IPS DF 6.9 (cell line): ENCODE data around the gene GSK3A.

Source experiments
- DNase-seq: peaks from one replicate; pipeline ENCODE4 v3.0.0-alpha.2; 2013; ENCODE audit warnings: low read depth, low spot score
- H3K27ac ChIP-seq: one replicate; pipeline ENCODE4 v1.5.1; 2013; ENCODE audit warnings: low read length, control low read depth
- H3K27me3 ChIP-seq: 2 replicates; pipeline ENCODE4 v1.6.1; 2013; ENCODE audit warnings: mild to moderate bottlenecking, low read length; ENCODE audit not compliant: control insufficient read depth, insufficient read depth
- H3K36me3 ChIP-seq: 2 replicates; pipeline ENCODE4 v1.6.1; 2013; ENCODE audit warnings: low read length; ENCODE audit not compliant: control insufficient read depth, insufficient read depth
- H3K4me1 ChIP-seq: 2 replicates; pipeline ENCODE4 v1.6.1; 2013; ENCODE audit warnings: low read length; ENCODE audit not compliant: control insufficient read depth, insufficient read depth
- H3K4me3 ChIP-seq: 2 replicates; pipeline ENCODE4 v1.5.1; 2013; ENCODE audit warnings: mild to moderate bottlenecking, low read length
- H3K9me3 ChIP-seq: 2 replicates; pipeline ENCODE4 v1.6.1; 2013; ENCODE audit warnings: low read length, inconsistent platforms; ENCODE audit not compliant: control insufficient read depth, insufficient read depth
- WGBS: extraction: QIAGEN DNeasy Blood & Tissue Kit; methylation state at CpG from one replicate; pipeline ENCODE4 v1.1.7; 2013; ENCODE audit warnings: mixed read lengths, missing lambda C conversion rate; ENCODE audit not compliant: insufficient read length, insufficient coverage; 5-methylcytosine and 5-hydroxymethylcytosine counted together

The GSK3A gene

GRCh38 chr19:42207767-42208271 is 34.6 kb downstream of the GSK3A start:
- H3K9me3 ChIP-seq: no peaks in the 10 kb centered on the region

GRCh38 chr19:42206871-42207755 is 35.3 kb downstream of the GSK3A start:
- Histone ChIP-seq H3K9me3 (no peaks in the 10 kb centered on the region), H3K4me1 (no peaks in the 10 kb centered on the region; the same call in 1 of the 2 replicates), H3K36me3 (peaks cover 26% of the 10 kb centered on the region), H3K27me3 (no peaks in the 10 kb centered on the region), H3K27ac (no peak overlapping the region), H3K4me3 (no peak overlapping the region)
- no CpG with 5 or more reads among the region's 14 CpGs for WGBS
- no peak for DNase-seq

More at GRCh38 chr19:42207767-42208271, 34.6 kb downstream of the GSK3A start:
- DNase-seq: no peak
- no CpG with 5 or more reads among the region's 6 CpGs for WGBS
- no peak overlapping the region for H3K4me3 ChIP-seq
- no peak overlapping the region for H3K27ac ChIP-seq
- H3K4me1 ChIP-seq: no peaks in the 10 kb centered on the region; the same call in 1 of the 2 replicates
- H3K36me3 ChIP-seq: peaks cover 26% of the 10 kb centered on the region
- no peaks in the 10 kb centered on the region for H3K27me3 ChIP-seq

GRCh38 chr19:42204664-42205063 is 37.7 kb downstream of the GSK3A start:
- Histone ChIP-seq H3K4me3 (no peak overlapping the region), H3K4me1 (no peaks in the 10 kb centered on the region; the same call in 1 of the 2 replicates), H3K27ac (no peak overlapping the region), H3K9me3 (no peaks in the 10 kb centered on the region), H3K27me3 (no peaks in the 10 kb centered on the region), H3K36me3 (peaks cover 33% of the 10 kb centered on the region)
- no CpG with 5 or more reads among the region's 6 CpGs for WGBS
- no peak for DNase-seq

GRCh38 chr19:42203700-42204099 is 38.7 kb downstream of the GSK3A start:
- H3K4me1 ChIP-seq: no peaks in the 10 kb centered on the region; the same call in 1 of the 2 replicates
- no peak overlapping the region for H3K4me3 ChIP-seq
- H3K27ac ChIP-seq: no peak overlapping the region
- H3K27me3 ChIP-seq: no peaks in the 10 kb centered on the region
- no CpG with 5 or more reads among the region's 2 CpGs for WGBS
- no peak for DNase-seq
- H3K36me3 ChIP-seq: peaks cover 34% of the 10 kb centered on the region
- no peaks in the 10 kb centered on the region for H3K9me3 ChIP-seq

GRCh38 chr19:42202290-42202880 is 40.0 kb downstream of the GSK3A start:
- no peaks in the 10 kb centered on the region for H3K27me3 ChIP-seq
- DNase-seq: no peak
- H3K4me1 ChIP-seq: peaks cover under 1% of the 10 kb centered on the region
- H3K4me3 ChIP-seq: no peak overlapping the region
- no peak overlapping the region for H3K27ac ChIP-seq
- H3K9me3 ChIP-seq: no peaks in the 10 kb centered on the region
- H3K36me3 ChIP-seq: peaks cover 25% of the 10 kb centered on the region
- WGBS: no CpG with 5 or more reads among the region's 5 CpGs

- no CpG with 5 or more reads among the region's 6 CpGs for WGBS
- H3K9me3 ChIP-seq: no peaks in the 10 kb centered on the region
- peaks cover 25% of the 10 kb centered on the region for H3K36me3 ChIP-seq
- H3K4me3 ChIP-seq: no peak overlapping the region
- DNase-seq: no peak
- no peak overlapping the region for H3K27ac ChIP-seq
- H3K4me1 ChIP-seq: peaks cover 4% of the 10 kb centered on the region
- H3K27me3 ChIP-seq: no peaks in the 10 kb centered on the region
Observed at GRCh38 chr19:42201489-42202289, 40.7 kb downstream of the GSK3A start.

- Histone ChIP-seq H3K36me3 (peaks cover 25% of the 10 kb centered on the region), H3K27ac (no peak overlapping the region), H3K9me3 (no peaks in the 10 kb centered on the region), H3K4me3 (no peak overlapping the region), H3K27me3 (no peaks in the 10 kb centered on the region), H3K4me1 (peaks cover 4% of the 10 kb centered on the region)
- no CpG with 5 or more reads among the region's 5 CpGs for WGBS
- no peak for DNase-seq
Observed at GRCh38 chr19:42200116-42200715, 42.2 kb downstream of the GSK3A start.

GRCh38 chr19:42199440-42200115 is 42.8 kb downstream of the GSK3A start:
- no CpG with 5 or more reads among the region's 32 CpGs for WGBS
- peaks cover 25% of the 10 kb centered on the region for H3K36me3 ChIP-seq

GRCh38 chr19:42198676-42199439 is 43.5 kb downstream of the GSK3A start:
- Histone ChIP-seq H3K9me3 (no peaks in the 10 kb centered on the region), H3K27ac (no peak overlapping the region), H3K4me3 (no peak overlapping the region), H3K4me1 (peaks cover 4% of the 10 kb centered on the region), H3K36me3 (peaks cover 25% of the 10 kb centered on the region), H3K27me3 (no peaks in the 10 kb centered on the region)
- no CpG with 5 or more reads among the region's 7 CpGs for WGBS
- no peak for DNase-seq

More at GRCh38 chr19:42199440-42200115, 42.8 kb downstream of the GSK3A start:
- no peak for DNase-seq
- H3K27me3 ChIP-seq: no peaks in the 10 kb centered on the region
- peaks cover 4% of the 10 kb centered on the region for H3K4me1 ChIP-seq
- H3K9me3 ChIP-seq: no peaks in the 10 kb centered on the region
- H3K27ac ChIP-seq: no peak overlapping the region
- H3K4me3 ChIP-seq: no peak overlapping the region
